CD4-positive, alpha-beta T cell treated with Interleukin-15 for 1 hour (primary cell): ENCODE results near the gene B3GNT7.
"Not testable (repeated sequence)": the region's sequence is repeated elsewhere in the genome, so short reads cannot be mapped to it uniquely, and the experiment has no call there.

Experiments used
- DNase-seq: peaks from one replicate; pipeline ENCODE4 v3.0.0-alpha.2; 2020

Gene B3GNT7

GRCh38 chr2:231430437-231430836 is 34.9 kb downstream of the B3GNT7 start:
- not testable (repeated sequence) for DNase-seq

GRCh38 chr2:231431606-231432005 is 36.1 kb downstream of the B3GNT7 start:
- DNase-seq: no peak

- no peak for DNase-seq
Observed at GRCh38 chr2:231433990-231434389, 38.5 kb downstream of the B3GNT7 start.

- DNase-seq: no peak
Observed at GRCh38 chr2:231436957-231437356, 41.4 kb downstream of the B3GNT7 start.

GRCh38 chr2:231449503-231450054 is 54.1 kb downstream of the B3GNT7 start:
- no peak for DNase-seq

- DNase-seq: no peak
Observed at GRCh38 chr2:231450548-231450989, 55.1 kb downstream of the B3GNT7 start.
